NCI-H69 (cell line): ENCODE data around the gene SENP5.
"Not testable (repeated sequence)": the region's sequence is repeated elsewhere in the genome, so short reads cannot be mapped to it uniquely, and the experiment has no call there.

Source experiments
- DNase-seq: peaks from one replicate; lab custom pipeline; 2025; lab: John Stamatoyannopoulos, UW

Gene SENP5

DNA sequence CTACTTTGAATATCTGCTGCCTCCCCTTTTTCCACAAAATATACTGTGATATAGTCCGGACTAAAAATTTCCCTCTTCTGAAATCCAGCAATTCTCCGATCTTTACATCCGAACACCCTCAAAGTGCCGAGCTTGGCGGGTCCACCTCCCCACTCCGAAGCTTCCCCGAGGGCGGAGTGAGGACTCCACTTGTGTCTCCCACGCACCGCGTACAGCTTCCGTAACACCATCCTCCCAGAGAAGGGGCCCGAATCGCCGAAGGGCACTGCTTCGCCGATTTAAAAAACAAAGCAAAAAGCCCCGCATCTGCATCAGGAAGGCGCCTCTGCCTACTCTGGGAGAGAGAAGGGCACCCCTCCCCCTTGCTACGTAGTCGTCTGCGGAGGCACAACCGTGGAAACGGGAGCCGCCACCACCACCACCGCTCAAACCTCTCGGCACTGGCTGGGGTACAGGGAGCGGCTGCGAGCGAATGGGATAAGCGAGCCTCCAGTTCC lies 74.1 kb downstream of the SENP5 start:
- DNase-seq = peak; percentile 78

- peak; percentile 99 for DNase-seq
Measured at GRCh38 chr3:196942226-196942914, 74.7 kb downstream of the SENP5 start, which contains the start of gene NCBP2. Gene NCBP2 (minus strand): TSS chr3:196942528. CDS start chr3:196942503, 25 bp downstream.

- DNase-seq = peak; percentile 51
Measured at GRCh38 chr3:196942915-196943277, 75.2 kb downstream of the SENP5 start.

GRCh38 chr3:196944037-196944790 lies 76.5 kb downstream of the SENP5 start:
- DNase-seq = not testable (repeated sequence)

GRCh38 chr3:196947136-196947859 lies 79.6 kb downstream of the SENP5 start:
- no peak for DNase-seq

DNA sequence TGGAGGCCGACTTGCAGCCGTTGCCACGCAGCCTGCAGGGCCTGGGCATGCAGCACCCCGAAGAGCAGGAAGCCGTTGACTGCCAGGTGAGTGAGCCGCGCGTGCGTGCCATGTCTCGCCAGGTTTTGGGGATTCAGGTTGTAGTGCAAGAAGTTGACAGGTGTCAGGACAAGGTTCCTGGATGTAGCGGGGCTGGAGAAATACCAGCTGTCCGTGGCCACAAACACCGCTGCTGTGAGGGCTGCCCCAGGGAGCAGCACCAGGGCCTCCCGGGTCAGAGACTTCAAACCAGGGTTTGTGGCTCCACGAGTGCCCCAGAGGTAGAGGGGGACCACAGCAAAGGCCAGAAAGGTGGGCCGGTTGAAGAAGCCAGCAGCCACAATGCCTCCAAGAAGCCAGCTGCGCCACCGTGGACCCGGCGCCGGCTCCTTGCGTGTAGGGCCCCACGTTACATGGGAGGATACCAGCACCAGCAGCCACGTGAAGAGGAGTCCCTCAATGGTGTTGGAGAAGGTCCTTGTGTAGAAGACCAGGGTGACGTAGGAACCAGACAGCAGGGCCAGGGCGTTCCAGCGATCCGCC lies 80.2 kb downstream of the SENP5 start:
- DNase-seq = no peak

DNA sequence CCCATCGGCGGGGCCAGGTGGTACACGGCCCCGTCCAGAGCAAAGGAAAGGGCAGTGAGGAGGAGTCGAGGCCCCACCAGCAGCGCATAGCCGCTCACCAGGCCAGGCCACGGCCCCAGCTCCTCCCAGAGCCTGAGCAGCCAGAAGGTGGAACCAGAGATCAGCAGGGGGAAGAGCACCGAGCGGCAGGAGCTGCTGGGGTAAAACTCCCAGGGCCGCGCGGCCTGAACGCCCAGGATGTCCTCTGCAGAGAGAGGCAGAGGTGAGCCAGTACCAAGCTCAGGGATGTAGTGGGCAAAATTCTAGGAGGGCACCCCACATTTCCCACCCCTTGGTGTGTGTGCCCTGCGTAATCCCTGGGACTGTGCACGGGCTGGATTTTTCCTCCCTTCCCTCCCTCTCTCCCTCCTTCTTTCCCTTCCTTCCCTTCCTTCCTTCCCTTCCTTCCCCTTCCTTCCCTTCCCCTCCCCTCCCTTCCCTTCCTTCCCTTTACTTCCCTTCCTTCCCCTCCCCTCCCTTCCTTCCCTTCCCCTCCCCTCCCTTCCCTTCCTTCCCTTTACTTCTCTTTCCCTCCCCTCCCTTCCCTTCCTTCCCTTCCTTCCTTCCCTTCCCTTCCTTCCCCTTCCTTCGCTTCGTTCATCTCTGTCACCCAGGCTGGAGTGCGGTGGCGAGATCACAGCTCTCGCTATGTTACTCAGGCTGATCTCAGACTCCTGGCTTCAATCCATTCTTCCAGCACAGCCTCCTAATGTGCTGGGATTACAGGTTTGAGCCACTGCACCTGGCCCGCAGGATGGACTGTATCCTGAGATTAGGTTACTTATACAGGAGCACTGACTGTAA lies 80.9 kb downstream of the SENP5 start:
- peak; percentile 81 for DNase-seq

- DNase-seq = no peak
Measured at GRCh38 chr3:196949285-196949619, 81.5 kb downstream of the SENP5 start.

DNA sequence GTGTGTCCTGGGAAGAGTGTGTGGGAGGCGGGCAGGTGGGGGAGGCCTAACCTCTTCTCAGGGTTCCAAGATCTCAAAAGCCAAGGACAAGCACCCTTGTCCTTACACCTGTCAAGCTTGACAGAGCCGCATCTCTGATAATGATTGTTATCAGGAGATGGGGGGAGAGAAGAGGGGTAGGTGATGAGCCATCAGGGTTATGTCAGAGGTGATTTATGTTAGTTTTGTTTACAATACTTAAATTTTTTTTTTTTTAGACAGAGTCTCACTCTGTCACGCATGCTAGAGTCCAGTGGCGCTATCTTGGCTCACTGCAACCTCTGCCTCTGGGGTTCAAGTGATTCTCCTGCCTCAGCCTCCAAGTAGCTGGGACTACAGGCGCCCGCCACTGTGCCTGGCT lies 82.0 kb downstream of the SENP5 start:
- DNase-seq = no peak

DNA sequence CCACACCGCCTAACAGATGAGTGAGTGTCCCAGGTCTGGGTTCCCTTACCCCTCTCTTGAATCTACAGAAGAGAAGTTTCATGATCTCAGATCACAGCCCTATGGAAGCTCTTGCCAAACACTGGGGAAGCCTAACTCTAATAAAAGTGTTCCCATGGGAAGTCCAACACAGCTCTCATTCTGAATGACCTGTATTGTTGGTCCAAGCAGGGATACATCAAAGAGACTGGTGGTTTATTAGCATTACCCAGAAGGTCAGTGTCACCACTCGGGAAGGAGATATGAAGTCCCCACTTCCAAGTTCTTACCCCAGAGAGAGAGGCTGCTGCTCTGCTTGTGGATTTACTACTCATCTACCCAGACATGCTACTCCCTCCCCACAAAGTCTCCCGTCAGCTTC lies 83.7 kb downstream of the SENP5 start:
- DNase-seq = no peak

DNA sequence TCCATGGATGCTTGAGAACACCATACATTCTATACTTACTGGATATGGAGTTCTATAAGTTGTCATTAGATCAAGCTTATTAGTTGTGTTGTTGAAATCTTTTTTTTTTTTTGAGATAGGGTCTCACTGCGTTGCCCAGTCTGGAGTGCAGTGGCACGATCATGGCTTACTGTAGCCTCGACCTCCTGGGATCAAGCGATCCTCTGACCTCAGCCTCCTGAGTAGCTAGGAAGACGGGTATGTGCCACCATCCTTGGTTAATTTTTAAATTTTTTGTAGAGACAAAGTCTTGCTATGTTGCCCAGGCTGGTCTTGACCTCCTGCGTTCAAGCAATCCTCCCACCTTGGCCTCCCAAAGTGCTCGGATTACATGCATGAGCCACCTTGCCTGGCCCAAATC lies 87.1 kb downstream of the SENP5 start:
- no peak for DNase-seq

DNA sequence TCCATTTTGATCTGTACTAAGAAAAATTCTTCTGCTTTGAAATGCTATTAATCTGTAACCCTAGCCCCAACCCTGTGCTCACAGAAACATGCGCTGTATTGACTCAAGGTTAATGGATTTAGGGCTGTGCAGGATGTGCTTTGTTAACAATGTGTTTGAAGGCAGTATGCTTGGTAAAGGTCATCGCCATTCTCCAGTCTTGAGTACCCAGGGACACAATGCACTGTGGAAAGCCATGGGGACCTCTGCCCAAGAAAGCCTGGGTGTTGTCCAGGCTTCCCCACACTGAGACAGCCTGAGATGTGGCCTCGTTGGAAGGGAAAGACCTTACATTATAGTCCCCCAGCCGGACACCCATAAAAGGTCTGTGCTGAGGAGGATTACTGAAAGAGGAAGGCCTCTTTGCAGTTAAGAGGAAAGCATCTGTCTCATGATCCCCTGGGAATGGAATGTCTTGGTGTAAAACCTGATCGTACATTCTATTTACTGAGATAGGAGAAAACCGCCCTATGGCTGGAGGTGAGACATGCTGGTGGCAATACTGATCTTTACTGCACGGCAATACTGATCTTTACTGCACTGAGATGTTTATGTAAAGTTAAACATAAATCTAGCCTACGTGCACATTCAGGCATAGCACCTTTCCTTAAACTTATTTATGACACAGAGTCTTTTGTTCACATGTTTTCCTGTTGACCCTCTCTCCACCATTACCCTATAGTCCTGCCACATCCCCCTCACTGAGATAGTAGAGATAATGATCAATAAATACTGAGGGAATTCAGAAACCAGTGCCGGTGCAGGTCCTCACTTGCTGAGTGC lies 94.6 kb downstream of the SENP5 start:
- peak; percentile 56 for DNase-seq

GRCh38 chr3:196962930-196963630 lies 95.4 kb downstream of the SENP5 start:
- DNase-seq = no peak

DNA sequence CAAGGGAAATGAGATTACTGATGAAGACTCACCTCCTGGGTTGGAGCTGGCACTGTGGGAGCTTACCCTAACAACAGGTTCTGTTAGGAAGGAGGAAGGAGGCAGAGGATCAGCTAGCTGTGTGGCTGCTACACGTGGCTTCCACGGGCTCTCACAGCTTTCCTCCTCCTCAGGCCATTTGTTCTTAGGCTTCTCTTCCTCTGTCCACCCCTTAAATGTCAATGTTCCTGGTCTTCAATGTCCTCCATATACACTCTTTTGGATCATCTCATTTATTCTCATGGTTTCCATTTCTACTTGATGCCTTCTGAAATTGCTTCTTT lies 95.9 kb downstream of the SENP5 start:
- no peak for DNase-seq

- DNase-seq = no peak
Measured at GRCh38 chr3:196965112-196965803, 97.5 kb downstream of the SENP5 start.

DNA sequence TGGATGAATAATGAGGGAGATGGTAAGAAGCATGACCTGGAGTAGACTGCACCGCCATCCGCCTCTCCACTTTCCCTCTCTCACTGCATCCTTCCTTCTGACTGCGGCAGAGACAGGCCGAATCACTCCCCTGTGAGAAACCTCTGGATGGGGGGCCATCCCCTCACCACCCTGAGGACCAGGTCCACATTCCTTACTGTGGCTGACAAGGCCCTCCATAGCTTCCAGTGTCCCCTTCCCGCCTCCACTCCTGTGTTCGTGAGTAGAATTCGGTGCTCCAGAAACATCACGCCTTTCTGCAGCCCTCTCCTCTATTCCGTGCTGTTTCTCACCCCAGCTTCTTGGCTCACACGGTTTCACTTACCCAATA lies 98.1 kb downstream of the SENP5 start:
- DNase-seq = no peak

DNA sequence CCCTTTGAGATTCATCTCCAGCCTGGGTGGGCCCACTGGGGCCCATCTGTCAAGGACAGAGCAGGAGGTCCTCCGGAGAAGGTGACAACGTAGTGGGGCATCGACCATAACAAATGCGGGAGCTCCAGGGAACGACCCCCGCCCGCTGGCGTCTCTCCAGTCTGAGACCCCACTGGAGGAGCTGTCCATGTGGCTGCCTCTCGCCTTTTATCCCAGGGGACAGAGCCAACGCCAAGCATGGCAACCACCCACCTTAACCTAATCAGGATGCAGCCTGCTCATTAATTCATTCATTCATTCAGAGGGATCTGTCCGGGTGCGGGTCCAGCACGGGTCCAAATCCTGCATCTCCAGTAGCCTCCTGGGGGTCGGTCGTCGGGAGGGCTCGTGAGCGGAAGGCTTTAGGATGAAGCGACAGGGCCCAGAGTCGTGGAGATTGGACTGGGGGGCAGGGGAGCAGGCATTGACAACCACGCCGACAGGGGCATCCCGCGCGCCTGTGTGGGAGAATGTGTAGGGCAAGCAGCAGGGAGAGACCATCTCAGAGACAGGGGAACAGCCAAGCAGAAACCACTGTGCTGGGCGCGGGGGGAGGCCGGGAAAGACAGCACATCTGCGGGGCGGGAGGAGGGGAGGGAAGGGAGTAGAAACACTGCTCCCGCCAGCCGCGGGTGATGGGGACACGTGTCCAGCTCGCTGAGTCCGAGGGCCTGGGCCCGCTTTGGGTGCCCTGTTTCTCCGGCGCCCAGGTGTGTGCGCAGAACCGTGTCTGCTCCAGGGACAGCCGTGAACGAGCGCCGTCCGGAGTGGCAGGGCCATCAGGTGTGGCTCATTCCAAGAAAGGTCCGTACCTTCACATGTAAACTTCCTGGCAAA lies 99.0 kb downstream of the SENP5 start:
- DNase-seq = no peak

DNA sequence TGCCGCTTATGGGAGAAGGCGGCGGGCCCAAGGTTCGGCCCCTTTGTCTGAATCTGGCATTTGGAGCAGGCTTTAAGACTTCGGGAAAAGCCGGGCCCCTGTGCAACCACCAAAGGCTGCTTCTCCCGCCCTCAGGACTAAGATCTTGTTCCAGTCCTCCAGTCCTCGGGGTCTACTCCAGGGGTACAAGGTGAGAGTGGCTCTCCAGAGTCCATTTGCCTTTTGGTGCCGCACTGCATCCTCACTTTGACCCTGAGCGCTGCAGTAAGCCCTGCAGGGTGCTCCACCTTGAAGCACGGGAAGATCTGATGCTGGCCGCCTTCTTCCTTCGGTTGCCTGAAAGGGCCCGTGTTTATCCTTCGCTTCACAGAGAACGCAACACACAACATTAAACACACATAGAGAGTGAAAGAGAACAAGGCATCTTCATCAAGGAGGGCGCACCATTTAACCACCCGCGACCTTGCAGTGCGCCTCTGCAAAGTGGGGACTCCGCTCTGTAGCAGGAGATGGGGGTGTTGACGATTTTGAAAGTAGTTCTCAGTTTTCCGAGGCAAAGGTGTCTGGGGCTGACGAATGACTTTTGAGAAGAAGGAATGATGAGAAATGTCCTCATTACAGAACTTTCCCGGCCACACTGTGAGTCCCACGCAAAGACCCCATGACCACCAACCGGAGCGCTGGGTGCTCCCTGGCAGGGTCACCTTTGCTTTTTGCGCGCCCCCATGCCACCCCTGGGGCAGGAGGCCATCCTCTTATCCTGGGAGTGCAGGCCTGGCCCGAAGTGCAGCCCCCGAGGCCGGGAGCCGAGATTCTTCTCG lies 99.9 kb downstream of the SENP5 start:
- DNase-seq = no peak
